NCI-H1105 (cell line): ENCODE measurements around the gene CEACAM3.

ENCODE experiments used
- DNase-seq: peaks from one replicate; lab custom pipeline; 2025; lab: John Stamatoyannopoulos, UW

Gene CEACAM3

DNA sequence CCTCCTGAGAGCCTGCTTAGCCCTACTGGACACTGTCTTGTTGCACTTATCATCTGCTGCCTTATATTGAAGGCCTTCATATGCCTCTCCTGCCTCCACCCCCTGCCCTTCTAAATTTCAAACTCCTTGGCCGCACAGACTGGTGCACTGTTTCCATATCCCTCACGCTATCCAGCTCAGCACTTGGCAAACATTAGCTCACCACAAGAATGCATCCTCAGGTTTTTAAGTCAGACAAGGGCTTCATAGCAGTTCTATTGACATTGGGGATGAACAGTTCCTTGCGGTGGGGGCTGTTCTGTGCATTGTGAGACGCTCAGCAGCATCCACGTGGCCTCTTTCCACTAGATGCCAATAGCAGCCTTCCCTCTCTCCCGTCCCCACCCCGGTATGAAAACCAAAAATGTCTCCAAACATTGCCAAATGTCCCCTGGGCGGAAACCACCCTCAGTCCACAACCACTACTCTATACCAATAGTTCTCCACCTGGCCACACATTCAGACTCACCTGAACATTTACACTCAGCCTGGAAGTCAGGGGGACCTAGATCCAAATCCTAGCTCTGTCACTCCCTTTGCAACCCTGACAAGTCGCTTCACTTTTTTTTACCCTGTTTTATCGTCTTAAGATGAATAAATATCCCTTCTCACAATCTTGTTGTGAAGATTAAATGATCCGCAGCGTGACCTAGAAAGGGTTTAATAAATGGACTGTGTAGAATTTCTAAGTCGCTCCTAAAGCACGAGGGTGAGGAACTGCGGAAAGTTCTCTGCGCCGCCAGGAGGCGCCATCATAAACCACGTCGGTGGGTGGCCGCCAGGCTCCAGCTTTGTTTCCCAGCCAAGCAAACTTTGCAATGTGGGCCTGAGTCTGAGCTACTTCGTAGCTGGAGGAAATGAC, 3.6 kb upstream of the CEACAM3 start:
- no peak for DNase-seq

DNA sequence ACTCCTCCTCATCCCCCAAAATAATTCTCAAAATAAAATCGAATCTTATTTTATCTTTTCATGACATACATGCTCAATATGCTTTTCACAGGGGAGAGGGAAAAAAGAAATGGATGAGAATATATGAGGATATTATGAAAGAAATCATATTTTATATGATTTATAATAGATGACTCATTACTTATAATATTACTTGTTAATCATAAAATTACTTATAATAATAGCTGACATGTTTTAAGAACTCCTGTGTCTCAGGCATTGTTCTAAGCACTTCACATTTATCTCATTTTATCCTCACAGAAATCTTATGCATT, 3.0 kb upstream of the CEACAM3 start:
- no peak for DNase-seq

DNA sequence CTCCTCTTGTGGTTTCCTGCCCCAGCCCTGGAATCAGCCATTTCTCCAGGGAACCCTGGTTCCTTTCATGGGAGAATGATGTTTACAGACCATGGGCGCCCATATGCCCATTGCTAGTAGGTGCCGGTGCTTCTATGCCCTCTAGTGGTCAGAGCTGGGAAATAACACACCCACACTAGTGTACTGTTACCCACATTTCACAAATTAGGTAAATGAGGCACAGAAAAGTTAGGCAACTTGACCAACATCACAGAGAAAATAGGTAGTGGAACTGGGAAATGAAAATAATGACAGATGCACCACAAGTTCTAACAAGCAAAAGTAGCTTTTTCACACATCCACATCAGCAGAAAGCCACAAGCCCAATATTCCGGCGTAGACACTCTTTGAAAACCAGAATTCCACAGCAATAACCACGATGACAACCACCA, 1.3 kb upstream of the CEACAM3 start:
- DNase-seq, result peak; percentile 64

DNA sequence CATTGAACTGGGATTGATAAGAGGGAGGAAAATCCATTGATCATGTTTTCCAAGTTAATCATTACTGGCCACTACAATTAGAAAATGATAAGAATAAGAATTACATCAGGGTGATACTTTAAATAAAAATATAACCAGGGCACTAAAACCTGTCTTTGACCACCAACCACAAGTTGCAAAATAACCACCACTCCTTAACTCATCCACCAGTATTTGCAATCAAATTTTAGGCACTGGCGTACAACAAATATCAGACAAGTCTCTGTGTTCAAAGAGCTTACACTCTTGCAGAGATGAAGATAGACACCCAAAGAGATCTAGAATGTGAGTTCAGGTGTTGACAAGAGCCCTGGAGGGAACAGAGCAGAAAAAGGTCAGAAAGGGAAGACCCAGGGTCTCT, 514 bp downstream of the CEACAM3 start:
- DNase-seq, result no peak

DNA sequence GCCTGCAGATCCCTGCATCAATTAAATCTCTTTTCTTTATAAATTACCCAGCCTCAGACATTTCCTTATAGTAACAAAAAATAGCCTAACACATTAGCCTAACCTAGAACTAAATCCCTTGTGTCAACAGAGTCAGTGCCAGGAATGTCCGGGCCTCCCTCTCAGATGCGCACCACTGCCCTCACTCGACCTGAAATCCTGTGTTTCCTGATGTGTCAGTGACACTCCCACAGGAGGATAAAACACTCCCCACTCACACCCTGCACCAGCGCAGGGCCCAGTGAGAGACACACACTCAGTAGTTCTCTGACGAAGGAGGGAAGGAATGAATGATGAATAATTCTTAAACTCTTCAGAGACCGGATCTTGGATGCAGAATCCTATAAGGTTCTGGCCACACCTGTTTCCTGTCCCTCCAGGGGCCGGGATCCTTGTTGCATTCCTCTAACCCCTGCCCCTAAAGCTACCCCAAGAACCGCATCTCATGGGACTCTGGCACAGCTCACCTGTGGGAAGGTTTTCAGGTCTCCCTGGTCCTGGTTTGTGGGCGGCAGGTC, 3.1 kb downstream of the CEACAM3 start:
- no peak for DNase-seq

DNA sequence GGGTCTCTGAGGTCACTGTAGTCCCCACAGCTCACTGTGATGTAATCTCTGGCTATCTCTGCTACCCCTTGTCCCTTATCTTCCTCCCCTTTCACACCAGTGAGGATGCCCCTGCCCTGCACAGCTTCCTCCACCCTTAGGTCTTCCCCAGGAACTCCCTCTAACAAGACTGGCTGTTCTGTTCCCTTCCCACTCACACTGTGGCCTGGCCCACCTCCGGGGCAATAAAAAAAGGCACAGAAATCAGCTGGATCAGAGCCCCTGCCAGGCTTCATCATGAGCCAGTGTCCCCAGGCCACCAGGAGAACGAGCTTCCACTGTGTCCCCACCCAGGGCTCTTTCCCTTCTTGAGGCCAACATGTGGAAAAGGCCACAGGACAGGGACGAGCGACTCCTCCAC, 4.6 kb downstream of the CEACAM3 start:
- no peak for DNase-seq

DNA sequence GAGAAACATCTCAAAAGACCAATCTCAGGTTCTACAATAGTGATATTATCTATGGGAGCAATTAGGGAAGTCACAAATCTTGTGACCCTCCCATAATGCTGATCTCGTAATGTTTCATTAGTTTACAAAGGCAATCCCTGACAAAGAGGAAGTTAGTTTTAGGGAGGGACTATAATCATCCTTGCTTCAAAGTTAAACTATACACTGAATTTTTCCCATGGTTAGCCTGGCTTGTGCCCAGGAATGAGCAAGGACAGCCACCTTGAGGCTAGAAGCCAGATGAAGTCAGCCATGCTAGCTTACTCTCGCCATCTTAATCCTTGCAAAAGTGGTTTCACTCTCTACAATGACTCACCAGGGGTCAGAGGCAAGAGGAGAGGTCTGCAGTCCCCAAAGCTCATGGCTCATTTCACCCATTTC, 5.4 kb downstream of the CEACAM3 start:
- no peak for DNase-seq

DNA sequence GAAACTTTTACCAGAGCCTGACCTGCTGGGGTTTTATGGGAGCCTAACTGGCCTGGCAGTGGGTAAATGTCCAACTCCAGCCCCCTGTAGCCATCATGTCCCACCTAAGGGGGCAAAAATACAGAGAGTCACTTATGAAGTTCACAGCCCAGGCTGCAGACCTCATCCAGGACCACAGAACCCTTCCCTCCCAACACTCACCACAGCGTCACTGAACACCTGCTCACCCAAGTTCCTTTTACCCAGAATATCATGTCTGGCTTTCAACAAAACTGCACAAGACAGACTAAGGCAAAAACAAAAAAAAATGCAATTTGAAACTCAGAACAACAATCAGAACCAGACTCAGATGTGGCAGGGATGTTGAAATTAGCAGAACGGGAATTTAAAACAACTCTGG, 6.4 kb downstream of the CEACAM3 start:
- no peak for DNase-seq

DNA sequence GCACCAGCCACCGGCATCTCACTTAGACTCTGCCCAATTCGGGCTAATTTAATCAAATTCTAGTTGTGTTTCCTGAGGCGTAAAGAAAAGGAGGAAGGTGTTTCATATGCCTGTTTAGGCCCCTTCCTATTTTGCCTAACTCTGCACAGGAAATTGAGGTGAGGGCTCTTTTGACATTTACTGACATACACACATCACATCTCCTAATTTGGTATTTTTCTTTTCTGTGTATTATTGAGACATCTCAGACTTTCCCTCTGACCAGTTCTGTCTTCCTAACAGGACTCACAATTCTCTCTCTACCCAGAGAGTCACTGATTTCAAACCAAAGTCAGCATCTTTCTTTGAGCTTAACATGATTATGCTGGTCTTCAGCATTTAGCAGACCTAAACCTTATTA, 7.9 kb downstream of the CEACAM3 start:
- DNase-seq, result no peak

DNA sequence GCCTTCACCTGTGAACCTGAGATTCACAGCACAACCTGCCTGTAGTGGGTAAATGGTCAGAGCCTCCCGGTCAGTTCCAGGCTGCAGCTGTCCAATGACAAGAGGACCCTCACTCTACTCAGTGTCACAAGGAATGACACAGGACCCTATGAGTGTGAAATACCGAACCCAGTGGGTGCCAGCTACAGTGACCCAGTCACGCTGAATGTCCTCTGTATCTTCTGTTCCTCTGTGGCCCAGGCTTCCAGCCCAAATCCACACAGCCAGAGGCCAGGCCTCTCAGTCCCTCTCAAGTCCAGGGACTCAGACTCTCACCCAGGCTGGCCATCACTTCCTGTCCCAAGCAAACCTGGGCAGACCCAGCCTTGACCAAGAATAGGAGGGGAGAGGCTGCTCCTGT, 10.8 kb downstream of the CEACAM3 start:
- DNase-seq, result no peak

DNA sequence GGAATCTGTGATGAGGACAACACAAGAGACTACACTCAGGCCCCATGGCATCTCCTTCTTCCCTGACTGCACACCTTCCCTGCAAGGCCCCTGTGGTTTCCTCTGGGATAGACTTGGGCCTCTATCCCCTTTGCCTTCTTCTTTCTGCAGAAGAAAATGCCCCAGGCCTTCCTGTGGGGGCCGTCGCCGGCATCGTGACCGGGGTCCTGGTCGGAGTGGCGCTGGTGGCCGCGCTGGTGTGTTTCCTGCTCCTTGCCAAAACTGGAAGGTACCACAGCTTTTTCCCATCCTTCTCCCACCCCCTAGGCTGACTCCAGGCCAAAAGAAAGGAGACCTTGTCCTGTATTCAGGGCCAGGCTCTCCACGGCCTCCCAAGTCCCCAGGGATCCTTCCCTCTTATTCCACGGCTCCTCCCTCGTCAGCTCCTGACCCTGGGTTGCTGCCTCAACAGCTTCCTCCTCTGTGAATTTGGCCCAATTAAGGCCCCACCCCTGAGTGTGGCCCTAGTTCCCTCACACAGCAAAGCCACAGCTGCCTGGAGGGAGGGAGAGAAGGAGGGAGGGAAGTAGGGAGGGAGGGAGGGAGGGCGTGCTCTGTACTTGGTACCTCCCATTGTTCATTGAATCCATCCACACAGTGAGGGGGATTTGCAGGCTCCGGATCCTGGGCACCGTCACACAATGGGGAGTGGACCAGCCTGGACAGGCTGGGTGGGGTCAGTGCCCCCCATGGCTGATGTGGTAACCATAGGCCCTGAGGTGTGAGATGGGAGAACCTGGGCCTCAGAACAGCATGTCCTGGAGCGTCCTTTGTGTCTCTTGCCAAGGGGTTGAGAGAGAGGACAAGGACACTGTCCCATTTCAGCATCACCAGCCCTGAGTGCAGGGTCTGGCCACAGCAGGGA, 12.5 kb downstream of the CEACAM3 start:
- no peak for DNase-seq

DNA sequence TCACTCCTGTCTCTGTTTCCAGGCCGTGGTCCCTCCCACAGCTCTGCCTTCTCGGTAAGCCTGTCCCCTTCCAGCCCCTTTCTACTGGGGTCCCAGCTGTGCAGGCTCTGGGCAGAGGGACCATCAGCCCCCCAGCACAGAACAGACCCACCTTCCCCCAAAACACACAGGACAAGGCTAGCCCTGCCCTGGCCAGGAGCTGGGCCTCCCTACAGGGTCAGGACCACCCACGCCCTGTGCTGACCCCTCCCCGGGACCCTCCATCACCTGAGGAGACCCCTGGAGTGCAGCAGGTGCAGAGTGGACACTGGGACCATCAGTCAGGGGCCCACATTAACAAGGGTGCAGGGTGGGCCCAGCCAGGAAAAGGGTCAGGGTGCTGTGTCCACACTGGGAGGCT, 13.9 kb downstream of the CEACAM3 start:
- no peak for DNase-seq

DNA sequence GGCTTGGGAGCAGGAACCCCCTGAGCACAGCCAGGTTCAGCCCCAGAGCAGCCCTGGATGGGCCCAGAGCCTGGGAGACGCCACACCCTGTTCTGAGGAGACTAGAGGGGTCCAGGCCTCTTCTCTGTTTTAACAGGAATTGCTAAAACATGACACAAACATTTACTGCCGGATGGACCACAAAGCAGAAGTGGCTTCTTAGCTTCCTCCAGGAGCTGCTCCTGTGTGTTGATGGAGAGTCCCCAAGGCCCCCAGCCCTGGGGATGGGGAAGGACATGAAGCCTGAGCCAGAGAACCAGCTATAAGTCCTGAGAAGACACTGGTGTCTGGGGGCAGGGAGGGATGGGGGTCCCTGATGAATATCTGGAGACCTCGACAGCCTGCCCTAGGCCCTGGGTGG, 14.6 kb downstream of the CEACAM3 start:
- no peak for DNase-seq

DNA sequence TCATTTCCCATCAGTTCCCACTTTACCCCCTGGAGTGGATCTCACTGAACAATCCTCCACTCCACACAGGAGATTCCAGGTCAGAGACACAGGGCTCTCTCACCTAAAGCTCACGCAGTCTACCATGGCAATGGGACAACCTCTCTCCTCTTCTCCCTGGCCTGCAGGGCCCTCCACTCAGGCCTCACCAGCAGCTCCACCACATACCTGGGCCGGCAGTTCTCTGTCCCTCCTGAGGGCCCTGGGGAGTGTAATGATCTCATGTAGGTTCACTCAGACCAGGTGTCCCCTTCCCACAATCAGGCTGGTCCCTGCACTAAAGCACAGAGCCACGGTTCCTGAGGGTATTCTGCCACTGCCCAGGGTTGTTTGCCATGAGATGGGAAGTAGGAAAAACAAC, 15.6 kb downstream of the CEACAM3 start:
- no peak for DNase-seq

DNA sequence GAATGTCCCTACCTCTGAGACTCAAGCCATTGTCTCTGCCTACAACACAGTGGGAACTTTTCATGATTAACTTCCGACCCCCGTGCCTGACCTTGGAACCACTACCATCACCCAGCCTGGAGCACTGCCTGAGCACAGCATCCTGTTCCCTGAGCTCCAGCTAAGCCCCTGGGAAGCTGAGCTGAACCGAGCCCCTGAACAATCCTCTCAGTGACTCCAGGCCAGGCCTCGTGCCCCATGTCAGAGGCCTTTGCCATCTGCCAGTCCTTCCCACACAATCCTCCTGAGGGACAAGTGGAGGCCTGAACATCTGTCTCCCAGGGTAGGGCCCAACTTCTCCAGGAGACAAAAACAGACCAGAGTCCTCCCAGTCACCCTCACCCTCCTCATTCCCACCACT, 17.5 kb downstream of the CEACAM3 start:
- no peak for DNase-seq

DNA sequence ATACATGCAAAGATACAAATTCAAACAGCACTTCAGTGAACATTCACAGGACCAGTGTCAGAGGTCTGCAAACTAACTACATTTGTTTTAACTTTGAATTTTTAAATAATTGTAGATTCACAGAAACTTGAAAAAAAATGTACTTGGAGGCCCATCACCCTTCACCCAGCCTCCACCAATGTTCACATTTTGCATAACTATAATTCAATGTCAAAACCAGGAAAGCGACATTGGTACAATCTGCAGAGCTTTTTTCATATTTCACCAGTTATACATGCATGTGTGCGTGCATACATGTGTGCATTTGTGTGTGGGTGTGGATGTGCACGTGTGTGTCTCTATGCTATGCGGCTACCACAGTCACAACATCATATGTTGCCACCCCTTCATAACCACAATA, 18.9 kb downstream of the CEACAM3 start:
- DNase-seq, result no peak

DNA sequence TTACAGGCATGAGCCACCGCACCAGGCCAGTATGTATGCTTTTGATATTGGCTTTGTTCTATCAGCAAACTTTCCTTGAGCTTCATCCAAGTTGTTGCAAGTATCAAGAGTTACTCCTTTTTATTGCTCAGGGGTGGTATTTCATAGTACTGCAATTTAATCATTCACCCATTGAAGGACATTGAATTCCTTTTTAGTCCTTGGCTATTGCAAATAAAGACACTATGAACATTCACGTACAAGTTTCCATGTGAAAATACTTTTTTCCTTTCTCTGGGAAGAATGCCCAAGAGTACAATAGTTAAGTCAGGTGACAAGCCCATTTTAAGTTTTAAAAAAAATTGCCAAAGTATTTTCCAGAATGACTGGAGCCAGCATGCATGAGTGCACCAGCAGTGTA, 20.4 kb downstream of the CEACAM3 start:
- no peak for DNase-seq

DNA sequence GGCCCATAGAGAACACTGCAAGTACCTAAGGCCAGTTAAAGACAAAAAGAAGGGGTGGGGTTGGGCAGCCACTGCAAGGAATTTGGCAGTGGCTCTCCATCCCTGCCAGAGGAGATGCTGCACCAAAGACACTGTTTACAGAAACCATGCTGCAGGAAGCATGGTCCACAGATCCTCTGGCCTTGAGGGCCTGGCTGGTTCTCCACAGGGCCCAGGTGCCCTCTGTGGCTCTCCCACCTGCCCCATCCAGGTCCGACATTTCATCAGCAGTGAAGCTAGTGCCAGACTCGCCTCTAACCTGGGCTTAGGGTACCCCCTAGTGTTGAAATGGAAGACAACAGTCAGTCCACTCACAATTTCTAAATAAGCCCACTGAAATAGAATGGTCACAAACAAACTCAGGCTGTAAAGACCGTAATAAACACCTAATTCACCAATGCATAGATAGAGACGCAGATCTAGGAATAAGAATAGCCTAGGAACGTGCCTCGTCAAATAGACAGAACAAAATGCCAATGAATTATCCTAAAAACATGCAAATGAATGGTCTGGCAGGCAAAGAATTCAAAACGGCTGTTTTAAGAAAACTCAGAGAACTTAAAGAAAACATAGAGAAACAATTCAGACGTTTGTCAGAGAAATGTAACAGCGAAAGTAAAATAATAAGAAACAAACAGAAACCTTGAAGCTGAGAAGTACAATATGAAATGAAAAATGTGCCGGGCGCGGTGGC, 24.8 kb downstream of the CEACAM3 start:
- peak; percentile 81 for DNase-seq

DNA sequence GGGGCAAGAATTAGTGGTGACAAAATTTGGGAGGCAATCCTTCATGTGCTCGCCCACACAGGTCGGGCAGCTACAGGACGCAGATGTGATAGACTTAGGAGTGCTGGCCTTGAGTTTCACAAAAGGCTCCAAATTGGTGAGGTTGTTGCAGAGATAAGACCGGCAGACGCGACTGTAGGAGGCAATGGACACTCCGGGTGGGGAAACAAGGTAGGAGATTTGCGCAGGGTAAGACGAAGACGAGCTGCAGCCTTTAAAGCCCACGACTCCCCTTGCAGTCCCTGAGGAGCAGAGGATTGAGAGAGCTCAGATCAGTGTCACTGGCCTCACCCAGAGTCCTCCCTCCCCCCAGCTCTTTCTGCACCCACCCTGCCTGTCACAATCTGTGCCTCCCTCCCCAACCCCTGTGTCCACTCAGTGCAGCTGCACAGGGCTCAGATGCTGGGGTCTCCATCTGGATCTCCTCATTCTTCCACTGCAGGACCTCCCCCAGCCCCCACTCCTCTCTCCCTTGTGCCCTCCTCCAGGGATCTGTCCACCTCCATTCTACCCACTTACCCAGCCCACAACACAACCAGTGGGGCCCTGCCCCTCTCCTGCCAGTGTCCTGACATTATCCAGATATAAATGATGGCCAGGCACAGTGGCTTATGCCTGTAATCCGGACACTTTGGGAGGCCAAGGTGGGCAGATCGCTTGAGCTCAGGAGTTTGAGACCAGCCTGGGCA, 41.8 kb downstream of the CEACAM3 start:
- no peak for DNase-seq

DNA sequence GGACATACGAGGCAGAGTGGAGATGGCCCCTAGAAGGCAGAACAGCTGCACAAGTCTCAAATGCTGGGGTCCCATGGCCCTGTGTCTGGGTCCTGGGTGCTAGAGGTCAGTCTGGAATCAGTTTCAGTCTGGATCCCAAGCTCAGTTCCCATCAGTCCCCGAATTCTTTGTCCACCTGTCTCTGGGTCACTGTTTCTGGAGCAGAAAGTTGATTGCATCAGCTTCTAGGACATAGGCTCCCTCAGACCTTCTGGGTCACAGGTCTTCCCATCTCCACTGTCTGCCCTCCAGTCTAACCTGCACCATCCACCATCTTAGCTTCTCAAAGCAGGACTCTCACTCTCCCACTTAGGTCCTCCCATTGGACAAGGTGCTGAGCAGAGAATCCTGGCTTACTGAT, 42.8 kb downstream of the CEACAM3 start:
- DNase-seq, result no peak

DNA sequence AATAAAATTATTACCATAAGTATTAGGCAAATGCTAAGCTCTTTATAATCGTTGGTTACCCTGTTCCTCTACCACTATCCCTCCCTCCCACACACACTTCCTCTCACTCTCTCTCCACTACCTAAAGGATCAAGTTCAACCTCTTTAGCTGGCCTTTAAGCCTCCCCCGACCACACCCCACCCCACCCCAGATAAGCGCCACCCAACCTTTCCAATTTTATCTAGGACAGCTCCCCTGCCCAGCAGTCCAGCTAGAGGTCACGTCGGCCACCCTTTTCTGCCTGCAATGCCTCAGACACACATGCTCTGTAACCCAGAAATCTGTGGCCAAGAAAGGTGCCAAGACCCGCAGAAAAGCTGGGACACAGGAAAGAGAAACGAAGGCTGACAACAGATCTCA, 47.0 kb downstream of the CEACAM3 start:
- DNase-seq, result no peak

DNA sequence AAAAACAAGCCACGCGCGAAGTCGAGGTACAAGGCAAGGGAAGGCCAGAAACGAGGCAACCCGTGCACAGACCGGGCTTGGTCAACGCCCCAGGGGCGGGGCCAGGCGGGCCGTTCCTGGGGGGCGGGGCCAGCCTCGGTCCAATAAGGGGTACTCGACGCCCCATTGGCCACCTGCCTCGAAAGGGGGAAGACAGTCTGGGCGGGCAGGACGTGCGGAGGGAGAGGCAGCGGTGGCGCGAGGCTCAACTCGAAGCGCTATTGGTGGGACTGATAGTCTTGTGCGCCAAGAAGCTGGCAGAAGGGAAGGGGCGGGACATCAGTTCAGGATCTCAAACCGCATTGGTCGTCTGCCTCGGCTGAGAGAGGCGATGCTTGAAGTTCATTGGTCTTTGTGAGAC, 48.2 kb downstream of the CEACAM3 start, which contains the start of gene LYPD4:
LYPD4 (minus strand) TSS at position 83 of the 400 bp plus-strand sequence. CDS start 5,398 bp downstream, outside the sequence.
- no peak for DNase-seq
